Measurements from ENCODE around the gene KRT20. TPM values are rescaled to one million over a fixed set of nuclear protein-coding genes. Genes with fewer than 3 reads are reported as not detected.

Gene KRT20
- total and polyA plus RNA-seq, 2 of the 4 experiments (the other 2 are of a cell fraction), result not detected

DNA sequence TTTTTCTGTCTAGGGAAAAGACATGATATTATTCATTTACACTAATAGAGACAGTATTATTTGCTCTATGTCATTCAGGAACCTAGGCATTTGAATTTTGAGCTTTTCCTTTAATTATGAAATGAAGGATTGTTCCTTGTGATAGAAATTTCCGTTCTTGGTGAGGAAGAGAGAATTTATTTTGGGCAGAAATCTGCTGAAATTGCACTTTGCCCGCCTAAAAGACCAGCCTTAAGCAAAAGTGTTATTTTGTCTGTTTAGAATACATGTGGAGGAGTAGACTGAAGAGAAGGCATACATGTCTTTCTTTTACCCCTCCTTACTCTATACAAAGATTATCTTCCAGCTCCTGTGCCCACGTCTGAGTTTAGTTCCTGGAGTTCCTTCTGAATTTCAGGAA lies 45.8 kb downstream of the KRT20 start:
- Histone ChIP-seq H3K18ac (ENCODE audit: low read depth, low read length) (no peak overlapping the region), H3K23ac (ENCODE audit: low read depth, low read length) (no peak overlapping the region), H3K4ac (ENCODE audit: low read depth, low read length) (no peak overlapping the region), H2AK9ac (replicated peaks; ENCODE audit: low read depth, low read length, poor library complexity) (no peak overlapping the region), H2BK15ac (ENCODE audit: low read depth, low read length) (no peak overlapping the region), H3K27ac (ENCODE audit: insufficient read depth, low read length) (no peak overlapping the region), H3K36me3 (ENCODE audit: control insufficient read depth, insufficient read depth, low read length) (peaks cover 8% of the 10 kb centered on the region), H3K4me3 (ENCODE audit: insufficient read depth, low read depth, low read length) (no peak overlapping the region), H4K8ac (ENCODE audit: low read depth in 2 of 2, low read length in 2 of 2) (no peak overlapping the region), H3K9me3 (ENCODE audit: control insufficient read depth, insufficient read depth, low read length) (no peaks in the 10 kb centered on the region), H2BK5ac (ENCODE audit: low read depth, low read length, poor library complexity, severe bottlenecking) (no peak overlapping the region), H2BK20ac (ENCODE audit: low read depth, low read length) (no peak overlapping the region), H3K79me1 (ENCODE audit: low read depth in 1 of 2, low read length in 2 of 2) (no peaks in the 10 kb centered on the region), H3K56ac (ENCODE audit: extremely low read depth, insufficient read depth, low read length) (no peak overlapping the region), H3K9me1 (ENCODE audit: insufficient read depth, low read length) (0 out of 2 replicates have a peak, but pooled peaks cover 4% of the 10 kb centered on the region), H2BK120ac (ENCODE audit: low read depth, low read length) (no peak overlapping the region), H4K91ac (ENCODE audit: insufficient read depth, low read depth, low read length) (no peak overlapping the region), H3K4me1 (ENCODE audit: control insufficient read depth, insufficient read depth, low read length) (no peaks in the 10 kb centered on the region), H3K14ac (replicated peaks; ENCODE audit: low read depth, low read length) (no peak overlapping the region), H2AK5ac (ENCODE audit: low read depth, low read length) (no peak overlapping the region), H2AFZ (replicated peaks; ENCODE audit: low read length, poor library complexity) (no peak overlapping the region), H4K5ac (ENCODE audit: low read depth, low read length) (no peak overlapping the region), H3K9ac (ENCODE audit: low read depth, low read length) (no peak overlapping the region), H4K20me1 (ENCODE audit: insufficient read depth, low read length) (no peaks in the 10 kb centered on the region), H3K4me2 (ENCODE audit: low read depth, low read length) (no peak overlapping the region), H3K27me3 (ENCODE audit: control insufficient read depth, insufficient read depth, low read length) (no peaks in the 10 kb centered on the region; the same call in 1 of the 2 replicates)
- dilution Hi-C loops (cut with HindIII; ENCODE audit: low sequenced_read_pairs, unreplicated experiment), result no loop called here
- no peak for ATAC-seq (ENCODE audit: low read depth)
- whole genome bisulfite sequencing, 2 experiments (ENCODE audit: extremely low coverage in 2 of 2, insufficient read length in 1 of 2), result 80% methylated on average over 1 of the region's 3 CpGs; no CpG with 5 or more reads in 1 of the 2 experiments
- CTCF ChIA-PET, result no interaction called here
- intact Hi-C loops (cut with micrococcal nuclease), result no loop called here
- POLR2A ChIA-PET (ENCODE audit: unreplicated experiment), result no interaction called here
- no TSS peak for BruUV-seq (replicated peaks)
- TF ChIP-seq MAFK (IDR thresholded peaks at IDR 0.05; ENCODE audit: low read depth, low read length) (peak; percentile 11; the same call in 1 of the 2 replicates), ELK1 (IDR thresholded peaks at IDR 0.05; ENCODE audit: borderline replicate concordance, low read depth, low read length) (no peak)
- in situ Hi-C loops (cut with MboI; ENCODE audit: low sequenced_read_pairs), result no loop called here
- DNase-seq, result no peak
